Endodermal cell (in vitro differentiated cells): Measurements from ENCODE around the gene MRPL36. TPM values are rescaled to one million over a fixed set of nuclear protein-coding genes. Genes with fewer than 3 reads are reported as not detected.

Source experiments
- DNase-seq: peaks from one replicate; pipeline ENCODE4 v3.0.0-alpha.2; 2017
- H3K27ac ChIP-seq: 2 replicates; pipeline ENCODE4 v1.5.1; 2013; ENCODE audit warnings: mild to moderate bottlenecking, low read depth, low read length, moderate library complexity
- H3K27me3 ChIP-seq: 2 replicates; pipeline ENCODE4 v1.6.1; 2013; ENCODE audit warnings: mild to moderate bottlenecking, low read length, moderate library complexity; ENCODE audit not compliant: insufficient read depth, control insufficient read depth, poor library complexity, severe bottlenecking
- H3K36me3 ChIP-seq: 2 replicates; pipeline ENCODE4 v1.7.0; 2013; ENCODE audit warnings: mild to moderate bottlenecking, low read length, moderate library complexity; ENCODE audit not compliant: control insufficient read depth, insufficient read depth
- H3K4me1 ChIP-seq: one replicate; pipeline ENCODE4 v1.7.0; 2013; ENCODE audit warnings: low read length; ENCODE audit not compliant: control insufficient read depth, insufficient read depth
- H3K4me3 ChIP-seq: 2 replicates; pipeline ENCODE4 v1.5.1; 2013; ENCODE audit warnings: mild to moderate bottlenecking, low read length, moderate library complexity
- H3K9ac ChIP-seq: 2 replicates; pipeline ENCODE4 v1.6.1; 2013; ENCODE audit warnings: mild to moderate bottlenecking, low read length, moderate library complexity; ENCODE audit not compliant: poor library complexity, severe bottlenecking; ENCODE audit errors: extremely low read depth
- H3K9me3 ChIP-seq: 2 replicates; pipeline ENCODE4 v1.6.1; 2013; ENCODE audit warnings: mild to moderate bottlenecking, low read length, moderate library complexity; ENCODE audit not compliant: control insufficient read depth
- H3K27ac Mint-ChIP-seq: 2 replicates; pipeline ENCODE4 v1.8.0; 2020; ENCODE audit warnings: mixed read lengths
- H3K27me3 Mint-ChIP-seq: 2 replicates; pipeline ENCODE4 v1.8.0; 2021; ENCODE audit warnings: mild to moderate bottlenecking, mixed read lengths; ENCODE audit not compliant: insufficient read depth
- H3K36me3 Mint-ChIP-seq: 2 replicates; pipeline ENCODE4 v1.8.0; 2020; ENCODE audit warnings: low read depth, mixed read lengths
- H3K4me1 Mint-ChIP-seq: 2 replicates; pipeline ENCODE4 v1.8.0; 2020; ENCODE audit warnings: mixed read lengths
- H3K4me3 Mint-ChIP-seq: 2 replicates; pipeline ENCODE4 v1.8.0; 2020; ENCODE audit warnings: mild to moderate bottlenecking, moderate library complexity, mixed read lengths
- H3K9me3 Mint-ChIP-seq: 2 replicates; pipeline ENCODE4 v1.8.0; 2020; ENCODE audit warnings: mild to moderate bottlenecking, mixed read lengths
- WGBS, 2 experiments: methylation state at CpG; one replicate each; pipeline versions ENCODE4 v1.1.5 to v1.1.7; 2013; ENCODE audit warnings: missing lambda C conversion rate in 2 of 2, mixed read lengths in 1 of 2; ENCODE audit not compliant: insufficient coverage in 1 of 2, insufficient read length in 1 of 2; 5-methylcytosine and 5-hydroxymethylcytosine counted together
- total RNA-seq, 2 donors: library from RNA; stranded (reverse); fragmentation: NEBNext Ultra II Directional in 1 of 2; extraction: Animal tissue kit (Norgen Biotek cat#: 25700) in 1 of 2; gene quantifications; 2 replicates in 1 of 2; 3 replicates in 1 of 2; pipeline ENCODE4 v1.2.1, GENCODE V29; 2021
- TF ChIP-seq, protein P1 (sequence below): fragments of 200-600 bp; sonication (generic); conservative IDR thresholded peaks from 2 replicates; pipeline ENCODE4 v1.5.0; 2021; ENCODE audit warnings: antibody characterized with exemption, mild to moderate bottlenecking

MRPL36 gene
- total RNA-seq, 2 donors from 2014 or later = 44.0 to 49.7 TPM

GRCh38 chr5:1795931-1796330 lies 3.7 kb downstream of the MRPL36 start:
- H3K9me3 ChIP-seq = no peaks in the 10 kb centered on the region
- H3K4me1 ChIP-seq = no peaks in the 10 kb centered on the region
- no peaks in the 10 kb centered on the region for H3K9me3 Mint-ChIP-seq
- H3K27me3 ChIP-seq = no peaks in the 10 kb centered on the region
- no peak overlapping the region for H3K9ac ChIP-seq
- H3K27ac Mint-ChIP-seq = no peak overlapping the region
- H3K4me3 ChIP-seq = no peak overlapping the region
- H3K4me3 Mint-ChIP-seq = no peak overlapping the region
- TF ChIP-seq, protein P1, sequence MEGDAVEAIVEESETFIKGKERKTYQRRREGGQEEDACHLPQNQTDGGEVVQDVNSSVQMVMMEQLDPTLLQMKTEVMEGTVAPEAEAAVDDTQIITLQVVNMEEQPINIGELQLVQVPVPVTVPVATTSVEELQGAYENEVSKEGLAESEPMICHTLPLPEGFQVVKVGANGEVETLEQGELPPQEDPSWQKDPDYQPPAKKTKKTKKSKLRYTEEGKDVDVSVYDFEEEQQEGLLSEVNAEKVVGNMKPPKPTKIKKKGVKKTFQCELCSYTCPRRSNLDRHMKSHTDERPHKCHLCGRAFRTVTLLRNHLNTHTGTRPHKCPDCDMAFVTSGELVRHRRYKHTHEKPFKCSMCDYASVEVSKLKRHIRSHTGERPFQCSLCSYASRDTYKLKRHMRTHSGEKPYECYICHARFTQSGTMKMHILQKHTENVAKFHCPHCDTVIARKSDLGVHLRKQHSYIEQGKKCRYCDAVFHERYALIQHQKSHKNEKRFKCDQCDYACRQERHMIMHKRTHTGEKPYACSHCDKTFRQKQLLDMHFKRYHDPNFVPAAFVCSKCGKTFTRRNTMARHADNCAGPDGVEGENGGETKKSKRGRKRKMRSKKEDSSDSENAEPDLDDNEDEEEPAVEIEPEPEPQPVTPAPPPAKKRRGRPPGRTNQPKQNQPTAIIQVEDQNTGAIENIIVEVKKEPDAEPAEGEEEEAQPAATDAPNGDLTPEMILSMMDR = no peak
- H3K27me3 Mint-ChIP-seq = no peaks in the 10 kb centered on the region
- WGBS, 2 experiments = 89 to 93% methylated on average over 7 to 8 of the region's 8 CpGs
- no peak for DNase-seq
- H3K27ac ChIP-seq = no peak overlapping the region
- H3K4me1 Mint-ChIP-seq = peaks cover 6% of the 10 kb centered on the region
- H3K36me3 Mint-ChIP-seq = peaks cover 19% of the 10 kb centered on the region
- H3K36me3 ChIP-seq = peaks cover 20% of the 10 kb centered on the region

GRCh38 chr5:1795506-1795905 lies 4.1 kb downstream of the MRPL36 start:
- Mint-ChIP-seq H3K27me3 (no peaks in the 10 kb centered on the region), H3K4me1 (peaks cover 8% of the 10 kb centered on the region), H3K9me3 (no peaks in the 10 kb centered on the region), H3K36me3 (peaks cover 19% of the 10 kb centered on the region), H3K27ac (no peak overlapping the region), H3K4me3 (no peak overlapping the region)
- H3K9ac ChIP-seq = no peak overlapping the region
- H3K9me3 ChIP-seq = no peaks in the 10 kb centered on the region
- TF ChIP-seq, protein P1 = no peak
- H3K27ac ChIP-seq = no peak overlapping the region
- WGBS, 2 experiments = 74 to 78% methylated on average over 6 to 13 of the region's 13 CpGs
- no peaks in the 10 kb centered on the region for H3K4me1 ChIP-seq
- no peaks in the 10 kb centered on the region for H3K27me3 ChIP-seq
- peaks cover 20% of the 10 kb centered on the region for H3K36me3 ChIP-seq
- no peak overlapping the region for H3K4me3 ChIP-seq
- no peak for DNase-seq

DNA sequence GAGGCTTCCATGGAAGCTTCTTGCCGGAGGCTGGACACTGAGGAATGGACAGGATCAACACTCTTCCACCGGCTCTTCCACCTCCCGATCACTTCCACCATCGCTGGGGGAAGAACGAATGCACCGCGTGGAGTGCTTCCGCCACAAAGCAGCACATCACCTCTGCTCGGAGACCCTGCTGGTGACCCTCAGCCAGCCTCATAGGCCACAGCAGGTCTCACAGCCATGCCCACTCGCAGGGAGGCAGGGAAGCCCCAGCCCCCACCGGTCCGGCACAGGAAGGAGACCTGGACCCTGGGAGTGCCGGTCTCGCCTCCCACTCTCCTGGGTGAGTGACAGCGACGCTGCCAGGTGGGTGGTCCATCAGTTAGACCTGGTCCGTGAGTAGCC lies 4.7 kb downstream of the MRPL36 start:
- H3K27ac ChIP-seq = no peak overlapping the region
- Mint-ChIP-seq H3K27ac (no peak overlapping the region), H3K4me1 (peaks cover 8% of the 10 kb centered on the region), H3K36me3 (peaks cover 19% of the 10 kb centered on the region), H3K9me3 (no peaks in the 10 kb centered on the region), H3K4me3 (no peak overlapping the region), H3K27me3 (no peaks in the 10 kb centered on the region)
- 93 to 95% methylated on average over 12 to 17 of the region's 17 CpGs for WGBS, 2 experiments
- H3K27me3 ChIP-seq = no peaks in the 10 kb centered on the region
- no peak overlapping the region for H3K9ac ChIP-seq
- H3K4me3 ChIP-seq = no peak overlapping the region
- H3K4me1 ChIP-seq = no peaks in the 10 kb centered on the region
- TF ChIP-seq, protein P1 = no peak
- no peaks in the 10 kb centered on the region for H3K9me3 ChIP-seq
- no peak for DNase-seq
- peaks cover 20% of the 10 kb centered on the region for H3K36me3 ChIP-seq
